Esophagus (tissue), 2 donors: Measurements from ENCODE around the gene SPDYE6. TPM values are rescaled to one million over a fixed set of nuclear protein-coding genes. Genes with fewer than 3 reads are reported as not detected.
"Not testable (repeated sequence)": the region's sequence is repeated elsewhere in the genome, so short reads cannot be mapped to it uniquely, and the experiment has no call there.

Source experiments
- H3K27ac ChIP-seq, 2 donors: one replicate each; pipeline ENCODE4 v1.5.1; 2013; ENCODE audit warnings: low read depth in 2 of 2, mild to moderate bottlenecking in 2 of 2, inconsistent platforms in 1 of 2, low read length in 1 of 2, moderate library complexity in 1 of 2
- H3K27me3 ChIP-seq, 2 donors: one replicate each; pipeline ENCODE4 v1.6.1; 2013; ENCODE audit warnings: low read length in 2 of 2, control low read depth in 1 of 2, mild to moderate bottlenecking in 1 of 2; ENCODE audit not compliant: insufficient read depth in 2 of 2, control insufficient read depth in 1 of 2
- H3K36me3 ChIP-seq, 2 donors: one replicate each; pipeline ENCODE4 v1.6.1; 2013; ENCODE audit warnings: low read length in 1 of 2; ENCODE audit not compliant: control insufficient read depth in 2 of 2, insufficient read depth in 2 of 2
- H3K4me1 ChIP-seq, 2 donors: one replicate each; pipeline ENCODE4 v1.6.1; 2013; ENCODE audit warnings: low read length in 1 of 2; ENCODE audit not compliant: control insufficient read depth in 2 of 2, insufficient read depth in 2 of 2
- H3K4me3 ChIP-seq, 2 donors: one replicate each; pipeline ENCODE4 v1.5.1; 2013; ENCODE audit warnings: low read length in 2 of 2, mild to moderate bottlenecking in 2 of 2, low read depth in 1 of 2, moderate library complexity in 1 of 2
- H3K9me3 ChIP-seq, 2 donors: one replicate each; pipeline ENCODE4 v1.6.1; 2013; ENCODE audit warnings: mild to moderate bottlenecking in 2 of 2, low read depth in 1 of 2, low read length in 1 of 2, moderate library complexity in 1 of 2; ENCODE audit not compliant: control insufficient read depth in 2 of 2, insufficient read depth in 1 of 2
- WGBS, 2 donors: extraction: QIAGEN DNeasy Blood & Tissue Kit; methylation state at CpG; one replicate each; pipeline ENCODE4 v1.1.7; 2013; 5-methylcytosine and 5-hydroxymethylcytosine counted together
- polyA plus RNA-seq, 2 donors: library from polyadenylated mRNA; stranded (reverse); fragments of 200-250 nt; gene quantifications; one replicate each; pipeline ENCODE4 v1.2.3, GENCODE V29; 2013
- donor health status: healthy with polysubstance abuse.
- donor health status: Bipolar disorder and iron deficiency.

Gene SPDYE6
- polyA plus RNA-seq, 2 donors = 0.22 TPM; not detected in 1

DNA sequence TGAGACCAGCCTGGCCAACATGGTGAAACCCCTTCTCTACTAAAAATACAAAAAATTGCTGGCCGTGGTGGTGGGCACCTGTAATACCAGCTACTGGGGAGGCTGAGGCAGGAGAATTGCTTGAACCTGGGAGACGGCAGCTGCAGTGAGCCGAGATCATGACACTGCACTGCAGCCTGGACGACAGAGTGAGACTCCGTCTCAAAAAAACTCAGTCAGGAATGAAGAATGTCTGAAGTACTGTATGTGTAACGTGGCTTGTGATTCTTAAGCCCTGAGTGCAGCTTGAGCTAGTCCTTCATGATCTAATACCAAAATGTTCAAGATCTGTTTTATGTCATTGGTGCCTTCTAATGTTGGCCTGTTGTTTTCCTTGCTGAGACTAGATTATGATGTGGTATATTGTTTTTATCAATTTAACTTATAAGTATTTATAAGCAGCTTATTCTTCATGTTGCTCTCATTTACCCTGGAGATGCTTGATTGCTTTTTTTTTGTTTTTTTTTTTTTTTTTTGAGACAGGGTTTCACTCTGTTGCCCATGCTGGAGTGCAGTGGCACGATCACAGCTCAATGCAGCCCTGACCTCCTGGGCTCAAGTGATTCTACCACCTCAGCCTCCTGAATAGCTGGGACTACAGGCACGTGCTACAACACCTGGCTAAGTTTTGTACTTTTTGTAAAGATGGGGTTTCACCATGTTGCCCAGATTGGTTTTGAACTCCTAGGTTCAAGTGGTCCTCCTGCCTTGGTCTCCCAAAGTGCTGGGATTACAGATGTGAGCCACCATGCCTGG is 25.4 kb downstream of the SPDYE6 start:
- not testable (repeated sequence) for H3K9me3 ChIP-seq, H3K4me3 ChIP-seq, H3K36me3 ChIP-seq, H3K27ac ChIP-seq, H3K27me3 ChIP-seq, H3K4me1 ChIP-seq
- WGBS, 2 donors = 85 to 88% methylated on average over 8 of the region's 8 CpGs

DNA sequence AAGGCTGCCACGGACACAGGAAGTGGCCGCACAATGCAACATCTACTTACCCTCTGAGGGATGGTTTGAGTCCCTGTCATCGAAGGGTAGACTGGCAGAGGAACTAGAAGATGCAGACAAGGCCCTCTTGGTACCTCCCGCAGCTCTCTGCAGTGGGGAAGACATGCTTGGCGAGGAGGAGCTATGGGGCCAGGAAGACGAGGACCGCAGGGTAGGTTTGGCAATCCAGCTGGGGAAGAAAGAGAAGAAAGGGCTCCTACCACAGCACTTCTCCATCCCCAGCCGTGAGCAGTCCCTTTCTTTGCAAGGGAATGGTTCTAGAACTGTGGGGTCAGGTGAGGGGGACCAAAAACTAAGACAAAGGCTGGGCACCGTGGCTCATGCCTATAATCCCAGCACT is 26.9 kb downstream of the SPDYE6 start:
- 67 to 75% methylated on average over 8 to 9 of the region's 9 CpGs for WGBS, 2 donors
- H3K9me3 ChIP-seq, H3K27me3 ChIP-seq, H3K36me3 ChIP-seq, H3K27ac ChIP-seq, H3K4me3 ChIP-seq, H3K4me1 ChIP-seq: not testable (repeated sequence)

DNA sequence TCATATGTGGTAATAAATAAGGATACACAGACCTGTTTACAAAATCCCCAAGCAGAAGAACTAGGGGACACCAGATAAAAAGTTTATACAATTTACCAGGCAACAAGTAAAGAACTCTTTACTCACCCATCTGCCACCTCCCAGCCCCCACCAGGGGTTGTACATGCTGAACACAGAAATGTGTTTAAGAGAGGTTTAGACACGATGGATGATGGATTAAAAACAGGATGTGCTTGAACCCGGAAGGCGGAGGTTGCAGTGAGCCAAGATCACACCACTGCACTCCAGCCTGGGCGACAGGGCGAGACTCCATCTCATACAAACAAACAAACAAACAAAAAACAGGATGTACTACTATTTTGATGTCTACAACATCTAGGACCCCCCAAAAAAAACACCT is 27.4 kb downstream of the SPDYE6 start:
- H3K4me1 ChIP-seq, H3K36me3 ChIP-seq, H3K9me3 ChIP-seq, H3K4me3 ChIP-seq, H3K27me3 ChIP-seq, H3K27ac ChIP-seq: not testable (repeated sequence)
- WGBS, 2 donors = 65 to 79% methylated on average over 3 to 4 of the region's 5 CpGs

DNA sequence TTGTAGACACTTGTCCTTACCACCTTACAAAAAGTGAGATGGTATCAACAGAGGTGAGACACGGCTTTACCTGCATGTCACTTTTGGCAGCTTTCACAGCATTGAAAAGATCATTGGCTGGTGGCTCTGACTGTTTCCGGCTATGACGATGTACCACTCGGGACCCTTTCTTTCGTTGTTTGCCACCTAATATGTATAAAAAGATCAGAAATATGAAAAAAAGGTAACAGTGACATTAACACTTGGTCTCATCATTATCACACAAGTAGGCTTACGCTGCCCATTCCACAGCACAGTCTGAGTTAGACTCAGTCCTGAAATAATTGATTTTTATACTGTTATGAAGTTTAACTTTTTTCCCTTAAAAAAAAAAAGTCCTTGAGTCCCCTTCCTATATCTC is 29.1 kb downstream of the SPDYE6 start:
- H3K36me3 ChIP-seq, H3K27me3 ChIP-seq, H3K9me3 ChIP-seq, H3K4me3 ChIP-seq, H3K27ac ChIP-seq, H3K4me1 ChIP-seq: not testable (repeated sequence)
- WGBS, 2 donors = 72 to 80% methylated on average over 6 of the region's 6 CpGs

DNA sequence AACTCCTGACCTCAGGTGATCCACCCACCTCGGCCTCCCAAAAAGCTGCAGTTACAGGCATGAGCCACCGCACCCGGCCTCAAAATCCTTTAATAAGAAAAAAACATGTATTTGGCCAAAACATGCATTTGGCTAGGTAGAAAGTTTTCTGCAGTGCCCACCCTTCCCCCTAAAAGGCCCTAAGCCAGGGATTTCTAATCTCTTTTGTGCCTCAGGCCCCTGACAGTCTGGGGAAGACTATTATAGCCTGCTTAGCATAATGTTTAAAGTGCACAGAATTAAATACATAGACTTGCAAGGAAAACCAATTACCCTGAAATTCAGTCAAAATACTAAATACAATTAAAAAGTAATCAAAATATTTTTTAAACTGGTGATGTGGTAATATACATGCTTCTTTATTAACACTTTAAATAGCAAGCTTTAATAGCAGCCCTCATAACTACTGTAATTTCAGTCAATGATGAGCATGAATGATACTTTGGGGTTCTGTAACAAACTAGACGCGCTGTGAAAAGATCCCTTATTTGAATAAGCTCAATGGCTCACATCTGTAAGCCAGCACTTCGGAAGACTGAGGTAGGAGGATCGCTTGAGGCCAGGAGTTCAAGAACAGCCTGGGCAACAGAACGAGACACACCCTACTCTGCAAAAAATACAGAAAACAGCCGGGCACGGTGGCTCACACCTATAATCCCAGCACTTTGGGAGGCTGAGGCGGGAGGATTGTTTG is 29.9 kb downstream of the SPDYE6 start:
- Histone ChIP-seq H3K9me3 (peaks cover 0 to 2% of the 10 kb centered on the region in 2 donors), H3K27ac (no peak overlapping the region), H3K36me3 (no peaks in the 10 kb centered on the region), H3K4me1 (no peaks in the 10 kb centered on the region), H3K4me3 (no peak overlapping the region), H3K27me3 (no peaks in the 10 kb centered on the region)
- 78 to 82% methylated on average over 11 of the region's 11 CpGs for WGBS, 2 donors

DNA sequence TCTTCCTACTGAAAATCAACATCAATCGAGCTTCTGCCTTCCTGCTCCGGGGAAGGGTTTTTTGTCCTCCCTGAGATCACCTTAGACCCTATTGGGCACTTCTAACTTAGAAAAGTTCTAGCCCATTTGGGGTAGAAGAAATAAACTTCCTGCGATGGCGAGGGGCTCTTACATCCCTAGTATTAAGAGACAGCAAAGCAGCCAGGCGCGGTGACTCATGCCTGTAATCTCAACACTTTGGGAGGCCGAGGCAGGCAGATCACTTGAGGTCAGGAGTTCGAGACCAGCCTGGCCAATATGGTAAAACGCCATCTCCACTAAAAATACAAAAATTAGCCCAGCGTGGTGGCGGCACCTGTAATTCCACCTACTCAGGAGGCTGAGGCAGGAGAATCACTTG is 31.1 kb downstream of the SPDYE6 start:
- H3K27ac ChIP-seq, H3K9me3 ChIP-seq, H3K36me3 ChIP-seq, H3K27me3 ChIP-seq, H3K4me1 ChIP-seq, H3K4me3 ChIP-seq: not testable (repeated sequence)
- WGBS, 2 donors = 86 to 89% methylated on average over 11 of the region's 11 CpGs

DNA sequence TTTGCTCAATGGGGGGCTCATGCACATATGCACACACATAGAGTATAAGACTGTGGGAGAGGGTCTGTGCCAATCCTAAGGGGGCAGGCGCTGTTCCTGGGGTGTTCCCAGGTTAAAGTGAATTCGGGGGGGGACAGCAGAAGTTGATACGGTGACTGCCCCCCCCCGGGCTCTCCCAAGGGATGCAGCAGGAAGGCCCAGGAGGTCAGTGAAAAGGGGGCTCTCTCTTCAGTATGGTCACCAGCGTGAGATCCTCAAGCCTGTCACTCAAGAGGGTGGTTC is 32.4 kb downstream of the SPDYE6 start:
- H3K4me1 ChIP-seq = peaks cover 0 to 7% of the 10 kb centered on the region in 2 donors
- H3K36me3 ChIP-seq = no peaks in the 10 kb centered on the region
- WGBS, 2 donors = 85 to 86% methylated on average over 5 of the region's 5 CpGs
- H3K4me3 ChIP-seq = no peak overlapping the region
- no peaks in the 10 kb centered on the region for H3K27me3 ChIP-seq
- H3K27ac ChIP-seq = no peak overlapping the region
- peaks cover 0 to 2% of the 10 kb centered on the region in 2 donors for H3K9me3 ChIP-seq

DNA sequence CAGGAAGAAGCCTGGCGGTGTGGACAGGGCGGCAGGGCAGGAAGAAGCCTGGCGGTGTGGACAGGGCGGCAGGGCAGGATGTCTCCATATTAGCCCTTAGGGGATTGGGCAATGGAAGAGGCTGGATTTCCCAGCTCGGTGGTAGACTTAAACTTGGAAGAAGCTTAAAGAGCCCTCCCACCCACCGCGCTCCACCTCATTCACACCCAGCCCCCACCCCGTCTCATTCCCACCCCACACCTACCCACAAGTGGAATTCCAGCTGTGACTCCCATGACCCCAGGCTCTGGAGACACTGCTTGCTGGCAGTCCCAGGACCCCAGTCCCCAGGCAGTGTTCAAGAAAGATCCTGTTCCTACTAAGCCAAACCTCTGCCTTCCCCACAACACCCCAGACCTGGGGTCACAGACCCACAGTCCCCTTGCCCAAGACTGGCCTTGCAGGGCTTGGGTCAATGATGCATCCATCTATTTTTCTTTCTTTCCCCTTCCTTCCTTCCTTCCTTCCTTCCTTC is 34.0 kb downstream of the SPDYE6 start:
- Histone ChIP-seq H3K4me1 (peaks cover 0 to 7% of the 10 kb centered on the region in 2 donors), H3K27me3 (no peaks in the 10 kb centered on the region), H3K4me3 (no peak overlapping the region), H3K27ac (no peak overlapping the region), H3K9me3 (peaks cover 0 to 2% of the 10 kb centered on the region in 2 donors), H3K36me3 (no peaks in the 10 kb centered on the region)
- WGBS, 2 donors = 58 to 75% methylated on average over 5 to 8 of the region's 8 CpGs

DNA sequence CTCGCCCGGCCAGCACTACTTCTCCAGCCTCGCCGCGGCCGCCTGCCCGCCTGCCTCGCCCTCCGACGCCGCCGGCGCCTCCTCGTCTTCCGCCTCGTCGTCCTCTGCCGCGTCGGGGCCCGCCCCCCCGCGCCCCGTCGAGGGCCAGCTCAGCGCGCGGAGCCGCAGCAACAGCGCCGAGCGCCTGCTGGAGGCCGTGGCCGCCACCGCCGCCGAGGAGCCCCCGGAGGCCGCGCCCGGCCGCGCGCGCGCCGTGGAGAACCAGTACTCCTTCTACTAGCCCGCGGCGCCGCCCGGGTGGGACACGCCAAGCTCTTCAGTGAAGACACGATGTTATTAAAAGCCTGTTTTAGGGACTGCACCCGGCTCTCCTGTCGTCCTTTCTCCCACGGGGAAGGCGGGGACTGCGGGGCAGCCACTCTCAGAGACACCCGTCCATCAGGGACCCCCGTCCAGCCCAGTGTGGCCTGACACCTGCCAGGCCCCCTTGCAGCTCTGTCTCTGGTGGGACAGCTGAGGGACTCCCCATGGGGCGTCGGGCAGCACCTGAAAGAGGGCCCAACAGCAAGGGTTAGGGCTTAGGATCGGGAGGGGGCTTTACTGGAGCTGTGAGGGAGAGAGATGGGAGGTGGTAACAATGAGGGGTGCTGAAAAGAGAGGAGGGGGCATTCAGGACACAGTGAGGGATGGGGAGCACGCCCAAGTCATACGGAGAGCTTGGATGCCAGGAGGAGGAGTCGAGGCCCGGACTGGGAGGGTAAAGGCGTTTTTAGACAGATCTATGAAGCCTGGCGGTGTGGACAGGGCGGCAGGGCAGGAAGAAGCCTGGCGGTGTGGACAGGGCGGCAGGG is 34.7 kb downstream of the SPDYE6 start:
- Histone ChIP-seq H3K9me3 (peaks cover 0 to 2% of the 10 kb centered on the region in 2 donors), H3K4me1 (peaks cover 0 to 7% of the 10 kb centered on the region in 2 donors), H3K36me3 (no peaks in the 10 kb centered on the region), H3K27ac (peak overlapping the region; percentile 14 to 50), H3K27me3 (no peaks in the 10 kb centered on the region), H3K4me3 (peak overlapping the region; percentile 15 to 28)
- 30 to 33% methylated on average over 65 to 73 of the region's 73 CpGs for WGBS, 2 donors
